K562 (cell line): ENCODE measurements around the gene TIMP3. TPM values are rescaled to one million over a fixed set of nuclear protein-coding genes. Genes with fewer than 3 reads are reported as not detected.

Source experiments
- ATAC-seq: fragments of 200-7000 bp; cut with Tn5 transposase; 3 replicates; pipeline ENCODE4 v1.9.1; 2020; ENCODE audit warnings: moderate library complexity
- BruUV-seq: library from RNA; stranded (reverse); fragments of 400-500 nt; replicated peaks from 2 replicates; lab custom pipeline; 2021; lab: Mats Ljungman, UMichigan
- CTCF ChIA-PET: fragments of 300-600 bp; formaldehyde crosslinking; extraction: SDS; loops from one replicate; lab custom pipeline; 2021; ENCODE audit warnings: low intra/inter-chr PET ratio; lab: Yijun Ruan, JAX
- POLR2A ChIA-PET: fragments of 300-600, 350-650 bp; sonication (Branson Sonifier 250); formaldehyde crosslinking; extraction: SDS; loops from one replicate; lab custom pipeline; 2021; ENCODE audit warnings: antibody characterized with exemption, inconsistent platforms; lab: Yijun Ruan, JAX
- DNase-seq, 4 experiments: peaks; one replicate each; pipeline versions ENCODE4 v3.0.0 to v3.0.0-alpha.2; 2011 to 2018; ENCODE audit warnings: low spot score in 3 of 4, mixed read lengths in 3 of 4; ENCODE audit errors: extremely low read depth in 1 of 4
- FAIRE-seq: peaks from 2 replicates; lab custom pipeline; 2011; peaks lifted over from hg19 to GRCh38; lab: Jason Lieb, UNC
- H2AFZ ChIP-seq: 2 replicates; pipeline ENCODE4 v1.6.0; 2011; ENCODE audit warnings: low read depth, low read length, control low read depth, inconsistent platforms
- H3K27ac ChIP-seq: fragments of 200-600 bp; 3 replicates; pipeline ENCODE4 v1.8.0; 2011; ENCODE audit warnings: low read depth, mild to moderate bottlenecking, control low read depth, inconsistent platforms, low read length, moderate library complexity, mixed read lengths; ENCODE audit errors: extremely low read depth
- H3K27me3 ChIP-seq, 2 experiments: fragments of 300-600 bp in 1 of 2; 2 replicates in 1 of 2; 3 replicates in 1 of 2; pipeline versions ENCODE4 v1.6.0 to v1.8.0; 2011; ENCODE audit warnings: inconsistent platforms in 2 of 2, low read length in 2 of 2, mild to moderate bottlenecking in 1 of 2, mixed read lengths in 1 of 2, moderate library complexity in 1 of 2; ENCODE audit not compliant: control insufficient read depth in 2 of 2, insufficient read depth in 2 of 2
- H3K36me3 ChIP-seq: fragments of 300-600 bp; 3 replicates; pipeline ENCODE4 v1.8.0; 2011; ENCODE audit warnings: mild to moderate bottlenecking, low read length, inconsistent platforms; ENCODE audit not compliant: control insufficient read depth, insufficient read depth
- H3K4me1 ChIP-seq, 2 experiments: fragments of 200-600 bp in 1 of 2; replicated peaks in 1 of 2; 2 replicates in 1 of 2; 3 replicates in 1 of 2; pipeline versions ENCODE4 v1.5.1 to v1.8.0; 2011; ENCODE audit warnings: inconsistent platforms in 2 of 2, low read length in 2 of 2, mild to moderate bottlenecking in 1 of 2, mixed read lengths in 1 of 2, moderate library complexity in 1 of 2; ENCODE audit not compliant: control insufficient read depth in 2 of 2, insufficient read depth in 2 of 2
- H3K4me2 ChIP-seq: 2 replicates; pipeline ENCODE4 v1.6.1; 2011; ENCODE audit warnings: low read length, control low read depth, inconsistent platforms, mixed read lengths; ENCODE audit not compliant: insufficient read depth
- H3K4me3 ChIP-seq: fragments of 200-600 bp; sonication (generic), shearing (Covaris generic); 2 replicates; pipeline ENCODE4 v1.5.1; 2016; ENCODE audit warnings: control low read depth, inconsistent platforms
- H3K79me2 ChIP-seq: fragments of 200-600 bp; 3 replicates; pipeline ENCODE4 v1.8.0; 2011; ENCODE audit warnings: low read length, inconsistent platforms; ENCODE audit not compliant: control insufficient read depth, insufficient read depth
- H3K9ac ChIP-seq, 2 experiments: 2 replicates each; pipeline versions ENCODE4 v1.6.0 to v1.6.1; 2011; ENCODE audit warnings: low read depth in 2 of 2, low read length in 2 of 2, control low read depth in 1 of 2, inconsistent platforms in 1 of 2, mild to moderate bottlenecking in 1 of 2, mixed read lengths in 1 of 2; ENCODE audit not compliant: insufficient read depth in 1 of 2
- H3K9me1 ChIP-seq: one replicate; pipeline ENCODE4 v1.6.0; 2011; ENCODE audit warnings: inconsistent platforms, mild to moderate bottlenecking, low read length, moderate library complexity; ENCODE audit not compliant: control insufficient read depth, insufficient read depth
- H3K9me3 ChIP-seq: replicated peaks from 2 replicates; pipeline ENCODE4 v1.5.1; 2011; ENCODE audit warnings: low read depth, low read length, inconsistent platforms; ENCODE audit not compliant: control insufficient read depth, insufficient read depth
- H4K20me1 ChIP-seq: replicated peaks from 2 replicates; pipeline ENCODE4 v1.6.1; 2011; ENCODE audit warnings: low read length, inconsistent platforms, mixed read lengths; ENCODE audit not compliant: control insufficient read depth, insufficient read depth
- E2F6 ChIP-seq, 2 experiments: IDR thresholded peaks; 2 replicates each; pipeline ENCODE4 v1.6.1; 2011; ENCODE audit warnings: borderline replicate concordance in 1 of 2, control low read depth in 1 of 2, low read depth in 1 of 2, low read length in 1 of 2, mild to moderate bottlenecking in 1 of 2, mixed read lengths in 1 of 2, moderate library complexity in 1 of 2; ENCODE audit not compliant: insufficient read depth in 1 of 2, insufficient read length in 1 of 2, poor library complexity in 1 of 2, severe bottlenecking in 1 of 2; ENCODE audit errors: extremely low read depth in 1 of 2
- GTF2A2 ChIP-seq: IDR thresholded peaks from 2 replicates; pipeline ENCODE4 v1.6.1; 2016; ENCODE audit warnings: mild to moderate bottlenecking, missing genetic modification characterization, missing compliant biosample characterization
- HIVEP1 ChIP-seq: fragments of 250-450 bp; sonication (Bioruptor Pico); IDR thresholded peaks from 2 replicates; pipeline ENCODE4 v1.4.0; 2020; ENCODE audit warnings: mild to moderate bottlenecking
- HNRNPH1 ChIP-seq: fragments of 200-400 bp; formaldehyde crosslinking; optimal IDR thresholded peaks from 2 replicates; pipeline ENCODE3; 2017; ENCODE audit warnings: low read depth, mild to moderate bottlenecking, low read length, moderate library complexity
- IRF2 ChIP-seq: sonication (generic); formaldehyde crosslinking; IDR thresholded peaks from 2 replicates; pipeline ENCODE4 v1.8.1; 2022; ENCODE audit warnings: mild to moderate bottlenecking, missing genetic modification reagents
- JUN ChIP-seq, 2 experiments: sonication (generic) in 1 of 2; formaldehyde crosslinking in 1 of 2; IDR thresholded peaks; 2 replicates each; pipeline versions ENCODE4 v1.6.1 to v1.8.0; 2012 to 2022; ENCODE audit warnings: borderline replicate concordance in 2 of 2, mild to moderate bottlenecking in 2 of 2, improper control_type of control experiment in 1 of 2, low read depth in 1 of 2, low read length in 1 of 2, missing genetic modification reagents in 1 of 2
- NFYB ChIP-seq: IDR thresholded peaks from 2 replicates; pipeline ENCODE4 v1.6.1; 2011; ENCODE audit warnings: mild to moderate bottlenecking, moderate library complexity; ENCODE audit not compliant: insufficient read length; ENCODE audit errors: extremely low read depth
- POLR2AphosphoS5 ChIP-seq: IDR thresholded peaks from 2 replicates; pipeline ENCODE4 v1.6.1; 2011; ENCODE audit warnings: mild to moderate bottlenecking, low read depth, low read length, moderate library complexity; ENCODE audit not compliant: control insufficient read depth, insufficient read depth
- RBM15 ChIP-seq: fragments of 200-400 bp; formaldehyde crosslinking; IDR thresholded peaks from 2 replicates; pipeline ENCODE4 v1.6.1; 2018; ENCODE audit warnings: mild to moderate bottlenecking, low read length, moderate library complexity; ENCODE audit not compliant: insufficient read depth
- RFX1 ChIP-seq: fragments of 450-650 bp; IDR thresholded peaks from 2 replicates; pipeline ENCODE4 v1.6.1; 2016; ENCODE audit warnings: mild to moderate bottlenecking, moderate library complexity
- TRIM24 ChIP-seq, 2 experiments: fragments of 450-650 bp; IDR thresholded peaks; 2 replicates each; pipeline ENCODE4 v1.6.1; 2016
- ZNF780A ChIP-seq: fragments of 250-450 bp; sonication (Bioruptor Pico); IDR thresholded peaks from 2 replicates; pipeline ENCODE4 v1.5.0; 2021; ENCODE audit warnings: mild to moderate bottlenecking
- WGBS: fragments of 100-300 bp; shearing (Covaris generic); methylation state at CpG from one replicate; pipeline ENCODE4 v1.1.6; 2016; ENCODE audit warnings: low coverage, mixed read lengths; ENCODE audit not compliant: insufficient coverage; ENCODE audit errors: missing lambda C conversion rate; 5-methylcytosine and 5-hydroxymethylcytosine counted together
- in situ Hi-C: fragments of 300-500 bp; cut with MboI; formaldehyde crosslinking; loops from 4 replicates; pipeline ENCODE4 v1.15.0; 2018; ENCODE audit warnings: inconsistent platforms, mixed read lengths
- intact Hi-C: fragments of 100-400 bp; cut with micrococcal nuclease; formaldehyde crosslinking; loops from 2 replicates; pipeline ENCODE4 v1.14.2; 2022
- polyA plus RNA-seq, 8 experiments: library from polyadenylated mRNA; depleted of rRNA in 4 of 8; stranded (reverse) in 5 of 8; unstranded in 3 of 8; fragments of >200 nt; fragmentation: Nextera tagmentation in 2 of 8; fragmentation: Illumina TruSeq in 1 of 8; extraction: Ambion mirVana in 2 of 8; extraction: Trizol in 1 of 8; gene quantifications; 2 replicates each; pipeline versions ENCODE4 v1.2.1 to v1.2.3, GENCODE V29; 2011 to 2014; ENCODE audit warnings: inconsistent platforms in 1 of 8, missing spikeins in 1 of 8
- total RNA-seq, 7 experiments: library from RNA; depleted of rRNA in 6 of 7; stranded (reverse); fragments of >200 nt in 6 of 7; fragmentation: Illumina TruSeq in 2 of 7; extraction: Trizol in 2 of 7; gene quantifications; 2 replicates each; pipeline versions ENCODE4 v1.2.1 to v1.2.3, GENCODE V29; 2011 to 2021; ENCODE audit warnings: low replicate concordance in 1 of 7
- TF ChIP-seq, protein P1 (sequence below): fragments of 250-450 bp; sonication (Bioruptor Pico); IDR thresholded peaks from 2 replicates; pipeline ENCODE4 v1.6.1; 2021; ENCODE audit warnings: mild to moderate bottlenecking

TIMP3 gene
- total and polyA plus RNA-seq, 9 of the 15 experiments (the other 6 are each of a cell fraction or from before 2014, with no cell fraction given), result 0.07 to 0.73 (median 0.18) TPM

- no peak for DNase-seq
- Histone ChIP-seq H3K9ac (no peak overlapping the region), H2AFZ (no peak overlapping the region), H3K4me3 (no peak overlapping the region), H3K27me3 (no peaks in the 10 kb centered on the region), H4K20me1 (no peaks in the 10 kb centered on the region), H3K4me1 (no peaks in the 10 kb centered on the region; a peak in 2 of 5 replicates), H3K4me2 (no peak overlapping the region), H3K27ac (no peak overlapping the region), H3K9me3 (no peaks in the 10 kb centered on the region), H3K9me1 (no peaks in the 10 kb centered on the region), H3K79me2 (no peaks in the 10 kb centered on the region), H3K36me3 (no peaks in the 10 kb centered on the region)
- 25% methylated on average over 9 of the region's 9 CpGs for WGBS
- ChIA-PET CTCF (no interaction called here), POLR2A (no interaction called here)
- no peak for ATAC-seq
- TF ChIP-seq GTF2A2 (tag) (no peak), RFX1 (peak; percentile 13; the same call in 1 of the 2 replicates), TRIM24 (IDR thresholded peaks at IDR 0.05) (no peak), HIVEP1 (CRISPR knock-in tag) (no peak), POLR2AphosphoS5 (no peak)
- no TSS peak for BruUV-seq
- FAIRE-seq, result no peak
- intact Hi-C loops (no loop called here), in situ Hi-C loops (no loop called here)
Measured at GRCh38 chr22:32858957-32859356, 57.5 kb downstream of the TIMP3 start.

DNA sequence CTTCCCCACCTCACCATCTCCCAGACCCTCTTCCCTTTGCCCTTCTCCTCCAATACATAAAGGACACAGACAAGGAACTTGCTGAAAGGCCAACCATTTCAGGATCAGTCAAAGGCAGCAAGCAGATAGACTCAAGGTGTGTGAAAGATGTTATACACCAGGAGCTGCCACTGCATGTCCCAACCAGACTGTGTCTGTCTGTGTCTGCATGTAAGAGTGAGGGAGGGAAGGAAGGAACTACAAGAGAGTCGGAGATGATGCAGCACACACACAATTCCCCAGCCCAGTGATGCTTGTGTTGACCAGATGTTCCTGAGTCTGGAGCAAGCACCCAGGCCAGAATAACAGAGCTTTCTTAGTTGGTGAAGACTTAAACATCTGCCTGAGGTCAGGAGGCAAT lies 58.2 kb downstream of the TIMP3 start:
- DNase-seq, result no peak
- ATAC-seq, result 0 out of 3 replicates have a peak, but pooled peaks have one; percentile 23
- Histone ChIP-seq H3K36me3 (no peaks in the 10 kb centered on the region), H3K9me1 (no peaks in the 10 kb centered on the region), H3K4me1 (no peaks in the 10 kb centered on the region; a peak in 2 of 5 replicates), H3K9me3 (no peaks in the 10 kb centered on the region), H4K20me1 (no peaks in the 10 kb centered on the region), H3K4me2 (no peak overlapping the region), H3K9ac (no peak overlapping the region), H3K79me2 (no peaks in the 10 kb centered on the region), H2AFZ (0 out of 2 replicates have a peak overlapping the region, but pooled peaks have one; percentile 24), H3K27me3 (no peaks in the 10 kb centered on the region), H3K27ac (no peak overlapping the region), H3K4me3 (no peak overlapping the region)
- TF ChIP-seq NFYB, result no peak
- no peak for TF ChIP-seq ZNF780A (CRISPR knock-in tag)
- TF ChIP-seq RBM15, result no peak
- TF ChIP-seq E2F6 (IDR thresholded peaks at IDR 0.05; ENCODE audit: borderline replicate concordance in 1 of 2, extremely low read depth in 1 of 2, insufficient read depth in 1 of 2, insufficient read length in 1 of 2, low read depth in 1 of 2, low read length in 1 of 2, poor library complexity in 1 of 2, severe bottlenecking in 1 of 2), result no peak
- no peak for TF ChIP-seq IRF2 (CRISPR knock-in tag)
- TF ChIP-seq JUN (IDR thresholded peaks at IDR 0.05; ENCODE audit: borderline replicate concordance, low read depth, low read length), result no peak
- no peak for TF ChIP-seq JUN (CRISPR knock-in tag; IDR thresholded peaks at IDR 0.05; ENCODE audit: borderline replicate concordance)
- TF ChIP-seq, protein P1, sequence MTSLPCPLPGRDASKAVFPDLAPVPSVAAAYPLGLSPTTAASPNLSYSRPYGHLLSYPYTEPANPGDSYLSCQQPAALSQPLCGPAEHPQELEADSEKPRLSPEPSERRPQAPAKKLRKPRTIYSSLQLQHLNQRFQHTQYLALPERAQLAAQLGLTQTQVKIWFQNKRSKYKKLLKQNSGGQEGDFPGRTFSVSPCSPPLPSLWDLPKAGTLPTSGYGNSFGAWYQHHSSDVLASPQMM, result no peak
- TF ChIP-seq HNRNPH1, result no peak
- intact Hi-C loops, result no loop called here
- CTCF ChIA-PET, result no interaction called here
- no TSS peak for BruUV-seq
- no peak for FAIRE-seq
- no CpG with 5 or more reads among the region's 1 CpG for WGBS
- in situ Hi-C loops, result no loop called here
- POLR2A ChIA-PET, result no interaction called here
